Measurements from ENCODE around the gene KCNIP1.

DNA sequence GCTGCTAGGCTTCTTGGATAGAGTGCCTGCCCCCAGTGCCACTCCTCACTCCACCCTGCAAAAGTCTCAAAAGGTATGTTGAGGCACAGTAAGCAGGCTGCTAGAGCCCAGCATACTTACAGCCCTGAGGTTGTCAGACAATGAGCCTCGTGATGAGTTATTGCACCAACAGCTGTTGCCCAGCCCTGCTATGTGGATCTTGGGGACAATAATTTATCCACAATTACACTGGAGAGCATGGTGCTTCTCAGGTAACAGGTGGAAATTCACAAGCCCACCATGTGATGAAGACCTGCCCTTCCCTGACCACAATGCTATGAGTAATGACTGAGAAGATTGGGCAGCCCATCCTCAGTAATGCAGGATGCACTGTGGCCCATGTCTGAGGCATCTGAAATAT lies 36.5 kb downstream of the KCNIP1 start:
- no peak for TF ChIP-seq NR1H2 (CRISPR knock-in tag; IDR thresholded peaks at IDR 0.05)
- TF ChIP-seq MTF1 (CRISPR knock-in tag; IDR thresholded peaks at IDR 0.05; ENCODE audit: borderline replicate concordance): no peak
- TF ChIP-seq HDAC6 (IDR thresholded peaks at IDR 0.05; ENCODE audit: low read depth, low read length): no peak
- no peak for TF ChIP-seq ZSCAN29 (IDR thresholded peaks at IDR 0.05)
- TF ChIP-seq CEBPB (tag; IDR thresholded peaks at IDR 0.05): no peak
- TF ChIP-seq, protein P1, sequence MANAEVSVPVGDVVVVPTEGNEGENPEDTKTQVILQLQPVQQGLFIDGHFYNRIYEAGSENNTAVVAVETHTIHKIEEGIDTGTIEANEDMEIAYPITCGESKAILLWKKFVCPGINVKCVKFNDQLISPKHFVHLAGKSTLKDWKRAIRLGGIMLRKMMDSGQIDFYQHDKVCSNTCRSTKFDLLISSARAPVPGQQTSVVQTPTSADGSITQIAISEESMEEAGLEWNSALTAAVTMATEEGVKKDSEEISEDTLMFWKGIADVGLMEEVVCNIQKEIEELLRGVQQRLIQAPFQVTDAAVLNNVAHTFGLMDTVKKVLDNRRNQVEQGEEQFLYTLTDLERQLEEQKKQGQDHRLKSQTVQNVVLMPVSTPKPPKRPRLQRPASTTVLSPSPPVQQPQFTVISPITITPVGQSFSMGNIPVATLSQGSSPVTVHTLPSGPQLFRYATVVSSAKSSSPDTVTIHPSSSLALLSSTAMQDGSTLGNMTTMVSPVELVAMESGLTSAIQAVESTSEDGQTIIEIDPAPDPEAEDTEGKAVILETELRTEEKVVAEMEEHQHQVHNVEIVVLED (CRISPR knock-in tag; IDR thresholded peaks at IDR 0.05): no peak
- TF ChIP-seq ADNP (tag; IDR thresholded peaks at IDR 0.05): no peak
- TF ChIP-seq FOXM1 (IDR thresholded peaks at IDR 0.05; ENCODE audit: low read depth): no peak
- no peak for TF ChIP-seq FOXM1 (CRISPR knock-in tag; IDR thresholded peaks at IDR 0.05; ENCODE audit: low read depth)
- no peak for TF ChIP-seq MAX (CRISPR knock-in tag; IDR thresholded peaks at IDR 0.05)
